Liver (tissue), 3 donors: ENCODE data around the gene SCAMP5.

ENCODE experiments used
- CTCF ChIP-seq: fragments of 150-350 bp; IDR thresholded peaks from 2 replicates; pipeline ENCODE4 v1.5.1; 2017; ENCODE audit warnings: improper control_type of control experiment, low read depth, low read length; ENCODE audit not compliant: missing input control
- EGR1 ChIP-seq, 2 donors: IDR thresholded peaks; 2 replicates each; pipeline ENCODE4 v1.6.1; 2016 to 2018; ENCODE audit warnings: antibody characterized with exemption in 2 of 2, low read depth in 2 of 2
- FOXA1 ChIP-seq: IDR thresholded peaks from 2 replicates; pipeline ENCODE4 v1.6.1; 2016; ENCODE audit warnings: antibody characterized with exemption
- JUND ChIP-seq, 2 donors: IDR thresholded peaks; 2 replicates each; pipeline ENCODE4 v1.6.1; 2016; ENCODE audit warnings: antibody characterized with exemption in 2 of 2
- NR2F2 ChIP-seq: IDR thresholded peaks from 2 replicates; pipeline ENCODE4 v1.6.1; 2016; ENCODE audit warnings: antibody characterized with exemption
- RAD21 ChIP-seq, 2 donors: IDR thresholded peaks; 2 replicates each; pipeline ENCODE4 v1.6.1; 2016; ENCODE audit warnings: antibody characterized with exemption in 2 of 2, mild to moderate bottlenecking in 2 of 2
- TAF1 ChIP-seq: conservative IDR thresholded peaks from 2 replicates; pipeline ENCODE4 v1.6.1; 2016; ENCODE audit warnings: antibody characterized with exemption, mild to moderate bottlenecking
- YY1 ChIP-seq: IDR thresholded peaks from 2 replicates; pipeline ENCODE4 v1.6.1; 2016; ENCODE audit warnings: antibody characterized with exemption, mild to moderate bottlenecking
- ZBTB33 ChIP-seq: IDR thresholded peaks from 2 replicates; pipeline ENCODE4 v1.6.1; 2016; ENCODE audit warnings: antibody characterized with exemption
- TF ChIP-seq, protein P1 (sequence below): IDR thresholded peaks from 2 replicates; pipeline ENCODE4 v1.6.1; 2016; ENCODE audit warnings: antibody characterized with exemption
- TF ChIP-seq, protein P2 (sequence below): IDR thresholded peaks from 2 replicates; pipeline ENCODE4 v1.6.1; 2016; ENCODE audit warnings: antibody characterized with exemption, mild to moderate bottlenecking
- donor health status: healthy.
- donor health status: healthy.

DNA sequence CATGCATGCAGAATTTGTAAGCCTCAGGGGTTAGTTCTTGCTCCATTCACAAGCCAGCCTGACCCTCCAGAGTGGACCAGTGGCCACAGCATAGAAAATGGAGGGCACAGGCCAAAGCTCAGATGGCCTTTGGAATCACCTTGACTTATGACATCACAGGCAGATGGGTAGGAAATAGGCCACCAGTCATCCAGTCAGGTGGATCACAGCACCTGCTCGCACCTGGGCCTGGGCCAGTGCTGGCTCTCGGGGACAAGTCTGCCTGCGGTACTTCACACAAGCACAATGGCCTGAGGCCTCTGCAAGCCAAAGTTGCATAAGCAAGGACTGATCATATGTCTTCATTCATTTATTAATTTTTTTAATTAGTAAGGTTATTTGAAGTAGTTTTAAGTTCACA, 67.3 kb downstream of the SCAMP5 start:
- TF ChIP-seq YY1 (no peak), CTCF (no peak), ZBTB33 (no peak), JUND (IDR thresholded peaks at IDR 0.05) (no peak), EGR1 (IDR thresholded peaks at IDR 0.05; ENCODE audit: low read depth in 2 of 2) (no peak), TAF1 (no peak), RAD21 (IDR thresholded peaks at IDR 0.05) (no peak), FOXA1 (no peak), NR2F2 (no peak)
- TF ChIP-seq, protein P1, sequence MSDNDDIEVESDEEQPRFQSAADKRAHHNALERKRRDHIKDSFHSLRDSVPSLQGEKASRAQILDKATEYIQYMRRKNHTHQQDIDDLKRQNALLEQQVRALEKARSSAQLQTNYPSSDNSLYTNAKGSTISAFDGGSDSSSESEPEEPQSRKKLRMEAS = no peak
- TF ChIP-seq, protein P2, sequence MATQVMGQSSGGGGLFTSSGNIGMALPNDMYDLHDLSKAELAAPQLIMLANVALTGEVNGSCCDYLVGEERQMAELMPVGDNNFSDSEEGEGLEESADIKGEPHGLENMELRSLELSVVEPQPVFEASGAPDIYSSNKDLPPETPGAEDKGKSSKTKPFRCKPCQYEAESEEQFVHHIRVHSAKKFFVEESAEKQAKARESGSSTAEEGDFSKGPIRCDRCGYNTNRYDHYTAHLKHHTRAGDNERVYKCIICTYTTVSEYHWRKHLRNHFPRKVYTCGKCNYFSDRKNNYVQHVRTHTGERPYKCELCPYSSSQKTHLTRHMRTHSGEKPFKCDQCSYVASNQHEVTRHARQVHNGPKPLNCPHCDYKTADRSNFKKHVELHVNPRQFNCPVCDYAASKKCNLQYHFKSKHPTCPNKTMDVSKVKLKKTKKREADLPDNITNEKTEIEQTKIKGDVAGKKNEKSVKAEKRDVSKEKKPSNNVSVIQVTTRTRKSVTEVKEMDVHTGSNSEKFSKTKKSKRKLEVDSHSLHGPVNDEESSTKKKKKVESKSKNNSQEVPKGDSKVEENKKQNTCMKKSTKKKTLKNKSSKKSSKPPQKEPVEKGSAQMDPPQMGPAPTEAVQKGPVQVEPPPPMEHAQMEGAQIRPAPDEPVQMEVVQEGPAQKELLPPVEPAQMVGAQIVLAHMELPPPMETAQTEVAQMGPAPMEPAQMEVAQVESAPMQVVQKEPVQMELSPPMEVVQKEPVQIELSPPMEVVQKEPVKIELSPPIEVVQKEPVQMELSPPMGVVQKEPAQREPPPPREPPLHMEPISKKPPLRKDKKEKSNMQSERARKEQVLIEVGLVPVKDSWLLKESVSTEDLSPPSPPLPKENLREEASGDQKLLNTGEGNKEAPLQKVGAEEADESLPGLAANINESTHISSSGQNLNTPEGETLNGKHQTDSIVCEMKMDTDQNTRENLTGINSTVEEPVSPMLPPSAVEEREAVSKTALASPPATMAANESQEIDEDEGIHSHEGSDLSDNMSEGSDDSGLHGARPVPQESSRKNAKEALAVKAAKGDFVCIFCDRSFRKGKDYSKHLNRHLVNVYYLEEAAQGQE = no peak
